K562 (cell line): Measurements from ENCODE around the gene STX1A. TPM values are rescaled to one million over a fixed set of nuclear protein-coding genes. Genes with fewer than 3 reads are reported as not detected.

Source experiments
- ATF3 ChIP-seq, 2 experiments: fragments of 450-650 bp in 1 of 2; sonication (generic) in 1 of 2; formaldehyde crosslinking in 1 of 2; IDR thresholded peaks in 1 of 2; conservative IDR thresholded peaks in 1 of 2; 2 replicates each; pipeline versions ENCODE4 v1.6.1 to v1.8.1; 2016 to 2023; ENCODE audit warnings: mild to moderate bottlenecking in 2 of 2, moderate library complexity in 2 of 2, inconsistent platforms in 1 of 2, missing genetic modification reagents in 1 of 2
- ATF6 ChIP-seq: sonication (generic); formaldehyde crosslinking; IDR thresholded peaks from 2 replicates; pipeline ENCODE4 v1.4.0; 2020; ENCODE audit warnings: mild to moderate bottlenecking, missing genetic modification reagents
- BHLHE40 ChIP-seq: IDR thresholded peaks from 2 replicates; pipeline ENCODE4 v1.6.1; 2011; ENCODE audit warnings: low read length, improper control_type of control experiment
- CHD2 ChIP-seq: IDR thresholded peaks from 2 replicates; pipeline ENCODE4 v1.6.1; 2011; ENCODE audit warnings: low read depth, low read length
- CTCFL ChIP-seq: IDR thresholded peaks from 2 replicates; pipeline ENCODE4 v1.6.1; 2011; ENCODE audit warnings: borderline replicate concordance, low read depth, mild to moderate bottlenecking, moderate library complexity, low read length; ENCODE audit not compliant: insufficient read depth, poor library complexity, severe bottlenecking
- CXXC5 ChIP-seq: fragments of 250-450 bp; sonication (Bioruptor Pico); IDR thresholded peaks from 2 replicates; pipeline ENCODE4 v1.8.0; 2022; ENCODE audit warnings: inconsistent platforms, mild to moderate bottlenecking, moderate library complexity
- ETV1 ChIP-seq: fragments of 450-650 bp; conservative IDR thresholded peaks from 2 replicates; pipeline ENCODE4 v1.6.1; 2016; ENCODE audit warnings: missing genetic modification characterization, control low read depth, low read depth, missing compliant biosample characterization
- HMGN3 ChIP-seq: IDR thresholded peaks from 2 replicates; pipeline ENCODE4 v1.6.1; 2011; ENCODE audit warnings: borderline replicate concordance, low read depth, mild to moderate bottlenecking, mixed read lengths, low read length; ENCODE audit not compliant: insufficient read length; ENCODE audit errors: extremely low read depth
- HNRNPL ChIP-seq: fragments of 200-400 bp; formaldehyde crosslinking; IDR thresholded peaks from 2 replicates; pipeline ENCODE4 v1.6.1; 2017; ENCODE audit warnings: low read depth, mild to moderate bottlenecking, low read length
- KLF10 ChIP-seq: fragments of 250-450 bp; sonication (Bioruptor Pico); IDR thresholded peaks from 2 replicates; pipeline ENCODE4 v1.6.1; 2021; ENCODE audit warnings: matching md5 sums
- MNT ChIP-seq, 2 experiments: fragments of 450-650 bp; conservative IDR thresholded peaks; 2 replicates each; pipeline ENCODE4 v1.6.1; 2017; ENCODE audit warnings: mild to moderate bottlenecking in 2 of 2, moderate library complexity in 2 of 2
- NR1H2 ChIP-seq: sonication (generic); formaldehyde crosslinking; IDR thresholded peaks from 2 replicates; pipeline ENCODE4 v1.4.0; 2020; ENCODE audit warnings: mild to moderate bottlenecking, missing genetic modification reagents
- NRF1 ChIP-seq, 2 experiments: fragments of 450-650 bp; IDR thresholded peaks in 1 of 2; conservative IDR thresholded peaks in 1 of 2; 2 replicates each; pipeline ENCODE4 v1.6.1; 2014; ENCODE audit warnings: mild to moderate bottlenecking in 2 of 2
- SIN3B ChIP-seq: fragments of 450-650 bp; IDR thresholded peaks from 2 replicates; pipeline ENCODE4 v1.6.1; 2017; ENCODE audit warnings: low read depth, mild to moderate bottlenecking, moderate library complexity
- ZNF277 ChIP-seq: fragments of 250-450 bp; sonication (Bioruptor Pico); IDR thresholded peaks from 2 replicates; pipeline ENCODE4 v1.8.0; 2022; ENCODE audit warnings: inconsistent platforms, mild to moderate bottlenecking, moderate library complexity, borderline replicate concordance
- ZSCAN29 ChIP-seq: fragments of 450-650 bp; IDR thresholded peaks from 2 replicates; pipeline ENCODE4 v1.6.1; 2017
- polyA plus RNA-seq, 8 experiments: library from polyadenylated mRNA; depleted of rRNA in 4 of 8; stranded (reverse) in 5 of 8; unstranded in 3 of 8; fragments of >200 nt; fragmentation: Nextera tagmentation in 2 of 8; fragmentation: Illumina TruSeq in 1 of 8; extraction: Ambion mirVana in 2 of 8; extraction: Trizol in 1 of 8; gene quantifications; 2 replicates each; pipeline versions ENCODE4 v1.2.1 to v1.2.3, GENCODE V29; 2011 to 2014; ENCODE audit warnings: inconsistent platforms in 1 of 8, missing spikeins in 1 of 8
- total RNA-seq, 7 experiments: library from RNA; depleted of rRNA in 6 of 7; stranded (reverse); fragments of >200 nt in 6 of 7; fragmentation: Illumina TruSeq in 2 of 7; extraction: Trizol in 2 of 7; gene quantifications; 2 replicates each; pipeline versions ENCODE4 v1.2.1 to v1.2.3, GENCODE V29; 2011 to 2021; ENCODE audit warnings: low replicate concordance in 1 of 7

STX1A gene
- total and polyA plus RNA-seq, 9 of the 15 experiments (the other 6 are each of a cell fraction or from before 2014, with no cell fraction given) = 0.04 to 15.1 (median 6.3) TPM

GRCh38 chr7:73667344-73668102 lies 51.9 kb downstream of the STX1A start, which contains the start of gene VPS37D (continued):
- TF ChIP-seq ATF3 (IDR thresholded peaks at IDR 0.05) (0 out of 2 replicates have a peak, but pooled peaks have one; percentile 7), ATF3 (CRISPR knock-in tag; conservative IDR thresholded peaks at IDR 0.05) (0 out of 2 replicates have a peak, but pooled peaks have one; percentile 48), NR1H2 (CRISPR knock-in tag) (no peak), NRF1 (conservative IDR thresholded peaks at IDR 0.05 in 1 of 2, IDR thresholded peaks at IDR 0.05 in 1 of 2) (peak in 1 of 2 experiments; percentile 68; a peak in 3 of 4 replicates), BHLHE40 (peak; percentile 77), ETV1 (peak; percentile 48; the same call in 1 of the 2 replicates), HNRNPL (peak; percentile 35; the same call in 1 of the 2 replicates), HMGN3 (peak; percentile 92), CXXC5 (CRISPR knock-in tag) (peak; percentile 93), SIN3B (peak; percentile 68), CHD2 (peak; percentile 45; the same call in 1 of the 2 replicates), CTCFL (peak; percentile 99), ATF6 (CRISPR knock-in tag) (peak; percentile 43; the same call in 1 of the 2 replicates), ZSCAN29 (peak; percentile 64; the same call in 1 of the 2 replicates), KLF10 (no peak), ZNF277 (CRISPR knock-in tag) (no peak), MNT (conservative IDR thresholded peaks at IDR 0.05) (peak in 1 of 2 experiments; percentile 84; a peak in 3 of 4 replicates)
